ENCODE measurements around the gene PTPRH.

The PTPRH gene

GRCh38 chr19:55240713-55241020 is 31.4 kb upstream of the PTPRH start:
- no peaks in the 10 kb centered on the region for H3K9me3 ChIP-seq (ENCODE audit: low read depth, low read length)
- no peak for DNase-seq (ENCODE audit: low read depth, low spot score)
- no peak overlapping the region for H3K4me3 ChIP-seq
- TF ChIP-seq POLR2AphosphoS5 (IDR thresholded peaks at IDR 0.05; ENCODE audit: borderline replicate concordance, low read depth, low read length) (no peak), FOXP2 (optimal IDR thresholded peaks at IDR 0.05; ENCODE audit: control extremely low read depth, extremely low read length, insufficient read depth) (no peak), EZH2 (IDR thresholded peaks at IDR 0.05) (no peak)
- H3K9ac ChIP-seq (ENCODE audit: insufficient read length), result no peak overlapping the region
- peaks cover 78% of the 10 kb centered on the region for H3K36me3 ChIP-seq (ENCODE audit: insufficient read depth, low read length)
- H3K27ac ChIP-seq, result no peak overlapping the region

- H3K27ac ChIP-seq, result no peak overlapping the region
- peaks cover 74% of the 10 kb centered on the region for H3K36me3 ChIP-seq (ENCODE audit: insufficient read depth, low read length)
- no peaks in the 10 kb centered on the region for H3K9me3 ChIP-seq (ENCODE audit: low read depth, low read length)
- DNase-seq (ENCODE audit: low read depth, low spot score), result no peak
- no peak overlapping the region for H3K4me3 ChIP-seq
- no peak for TF ChIP-seq FOXP2 (optimal IDR thresholded peaks at IDR 0.05; ENCODE audit: control extremely low read depth, extremely low read length, insufficient read depth)
- no peak for TF ChIP-seq POLR2AphosphoS5 (IDR thresholded peaks at IDR 0.05; ENCODE audit: borderline replicate concordance, low read depth, low read length)
- TF ChIP-seq EZH2 (IDR thresholded peaks at IDR 0.05), result no peak
- no peak overlapping the region for H3K9ac ChIP-seq (ENCODE audit: insufficient read length)
Measured at GRCh38 chr19:55239004-55239403, 29.7 kb upstream of the PTPRH start.

- TF ChIP-seq POLR2AphosphoS5 (IDR thresholded peaks at IDR 0.05; ENCODE audit: borderline replicate concordance, low read depth, low read length) (no peak), EZH2 (IDR thresholded peaks at IDR 0.05) (no peak), FOXP2 (optimal IDR thresholded peaks at IDR 0.05; ENCODE audit: control extremely low read depth, extremely low read length, insufficient read depth) (no peak)
Measured at GRCh38 chr19:55238030-55238429, 28.7 kb upstream of the PTPRH start.

DNA sequence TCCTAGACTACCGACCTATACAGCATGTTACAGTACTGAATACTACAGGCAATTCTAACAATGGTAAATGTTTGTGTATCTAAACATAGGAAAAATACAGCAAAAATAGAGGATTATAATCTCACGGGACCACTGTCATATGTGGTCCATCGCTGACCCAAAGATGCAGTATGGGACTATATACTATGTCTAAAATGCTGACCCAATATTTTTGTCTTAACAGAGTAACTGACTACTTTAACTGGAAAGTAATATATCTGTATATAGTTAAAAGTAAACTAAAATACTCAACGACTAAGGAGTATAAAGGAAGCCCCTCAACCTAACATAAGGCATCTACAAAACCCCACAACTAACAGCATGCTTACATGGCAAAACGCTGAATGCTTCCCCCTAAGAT is 23.7 kb upstream of the PTPRH start:
- H3K9me3 ChIP-seq (ENCODE audit: low read depth, low read length), result no peaks in the 10 kb centered on the region
- DNase-seq (ENCODE audit: low read depth, low spot score), result no peak
- H3K36me3 ChIP-seq (ENCODE audit: insufficient read depth, low read length), result peaks cover 44% of the 10 kb centered on the region; the same call in 1 of the 2 replicates
- H3K27ac ChIP-seq, result no peak overlapping the region
- no peak overlapping the region for H3K9ac ChIP-seq (ENCODE audit: insufficient read length)
- no peak for TF ChIP-seq FOXP2 (optimal IDR thresholded peaks at IDR 0.05; ENCODE audit: control extremely low read depth, extremely low read length, insufficient read depth)
- TF ChIP-seq EZH2 (IDR thresholded peaks at IDR 0.05), result no peak
- TF ChIP-seq POLR2AphosphoS5 (IDR thresholded peaks at IDR 0.05; ENCODE audit: borderline replicate concordance, low read depth, low read length), result no peak
- H3K4me3 ChIP-seq, result no peak overlapping the region

More at GRCh38 chr19:55238030-55238429, 28.7 kb upstream of the PTPRH start:
- peaks cover 72% of the 10 kb centered on the region for H3K36me3 ChIP-seq (ENCODE audit: insufficient read depth, low read length)
- no peak for DNase-seq (ENCODE audit: low read depth, low spot score)
- H3K27ac ChIP-seq, result no peak overlapping the region
- no peak overlapping the region for H3K9ac ChIP-seq (ENCODE audit: insufficient read length)
- no peaks in the 10 kb centered on the region for H3K9me3 ChIP-seq (ENCODE audit: low read depth, low read length)
- H3K4me3 ChIP-seq, result no peak overlapping the region

DNA sequence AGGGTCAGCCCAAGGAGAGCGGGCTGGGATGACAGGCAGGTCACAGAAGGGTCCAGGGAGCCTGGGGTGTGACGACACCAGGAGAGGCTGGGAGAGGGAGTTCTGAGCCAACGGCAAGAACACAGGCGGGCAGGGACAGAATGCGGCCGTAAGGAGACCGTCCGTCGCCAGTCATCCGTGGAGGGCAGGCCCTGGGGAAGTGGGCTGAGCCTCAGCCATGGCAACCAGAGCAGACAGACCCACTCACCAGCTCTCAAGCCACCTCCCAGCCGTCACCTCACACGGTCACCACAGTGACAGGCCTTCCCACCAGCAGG is 22.9 kb upstream of the PTPRH start:
- TF ChIP-seq POLR2AphosphoS5 (IDR thresholded peaks at IDR 0.05; ENCODE audit: borderline replicate concordance, low read depth, low read length), result no peak
- no peak for TF ChIP-seq EZH2 (IDR thresholded peaks at IDR 0.05)
- TF ChIP-seq FOXP2 (optimal IDR thresholded peaks at IDR 0.05; ENCODE audit: control extremely low read depth, extremely low read length, insufficient read depth), result no peak
- Histone ChIP-seq H3K9me3 (ENCODE audit: low read depth, low read length) (no peaks in the 10 kb centered on the region), H3K9ac (ENCODE audit: insufficient read length) (no peak overlapping the region), H3K4me3 (no peak overlapping the region), H3K36me3 (ENCODE audit: insufficient read depth, low read length) (peaks cover 37% of the 10 kb centered on the region; the same call in 1 of the 2 replicates), H3K27ac (no peak overlapping the region)
- DNase-seq (ENCODE audit: low read depth, low spot score), result no peak

GRCh38 chr19:55231391-55232285 is 22.3 kb upstream of the PTPRH start:
- Histone ChIP-seq H3K9me3 (ENCODE audit: low read depth, low read length) (no peaks in the 10 kb centered on the region), H3K9ac (ENCODE audit: insufficient read length) (no peak overlapping the region), H3K36me3 (ENCODE audit: insufficient read depth, low read length) (peaks cover 31% of the 10 kb centered on the region; the same call in 1 of the 2 replicates), H3K4me3 (no peak overlapping the region), H3K27ac (no peak overlapping the region)
- TF ChIP-seq POLR2AphosphoS5 (IDR thresholded peaks at IDR 0.05; ENCODE audit: borderline replicate concordance, low read depth, low read length), result no peak
- DNase-seq (ENCODE audit: low read depth, low spot score), result no peak

GRCh38 chr19:55230780-55231179 is 21.5 kb upstream of the PTPRH start:
- Histone ChIP-seq H3K9ac (ENCODE audit: insufficient read length) (no peak overlapping the region), H3K9me3 (ENCODE audit: low read depth, low read length) (no peaks in the 10 kb centered on the region), H3K4me3 (no peak overlapping the region), H3K27ac (no peak overlapping the region), H3K36me3 (ENCODE audit: insufficient read depth, low read length) (peaks cover 22% of the 10 kb centered on the region; the same call in 1 of the 2 replicates)
- no peak for DNase-seq (ENCODE audit: low read depth, low spot score)
- TF ChIP-seq FOXP2 (optimal IDR thresholded peaks at IDR 0.05; ENCODE audit: control extremely low read depth, extremely low read length, insufficient read depth) (no peak), EZH2 (IDR thresholded peaks at IDR 0.05) (no peak), POLR2AphosphoS5 (IDR thresholded peaks at IDR 0.05; ENCODE audit: borderline replicate concordance, low read depth, low read length) (no peak)

DNA sequence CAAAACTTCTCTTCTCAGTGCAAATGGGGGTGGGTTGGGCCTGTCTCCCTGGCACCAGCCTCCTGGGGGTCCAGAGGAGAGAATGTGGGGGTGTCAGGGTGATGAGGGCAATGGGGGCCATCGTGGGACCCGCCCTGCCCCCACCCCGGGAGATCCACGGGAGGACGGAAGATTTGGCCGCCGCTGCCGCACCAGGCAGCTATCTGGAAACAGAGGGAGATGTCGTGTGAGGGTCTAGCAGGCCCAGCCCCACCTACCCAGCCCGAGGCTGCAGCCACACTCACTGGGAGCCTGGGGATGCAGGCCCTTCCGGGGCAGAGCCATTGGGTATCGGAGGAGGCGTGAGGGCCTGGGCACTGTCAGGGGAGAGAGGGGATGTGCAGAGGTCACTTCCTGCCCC is 21.0 kb upstream of the PTPRH start:
- H3K27ac ChIP-seq, result no peak overlapping the region
- DNase-seq (ENCODE audit: low read depth, low spot score), result no peak
- no peak overlapping the region for H3K9ac ChIP-seq (ENCODE audit: insufficient read length)
- TF ChIP-seq POLR2AphosphoS5 (IDR thresholded peaks at IDR 0.05; ENCODE audit: borderline replicate concordance, low read depth, low read length) (no peak), EZH2 (IDR thresholded peaks at IDR 0.05) (no peak), FOXP2 (optimal IDR thresholded peaks at IDR 0.05; ENCODE audit: control extremely low read depth, extremely low read length, insufficient read depth) (no peak)
- no peaks in the 10 kb centered on the region for H3K9me3 ChIP-seq (ENCODE audit: low read depth, low read length)
- H3K4me3 ChIP-seq, result no peak overlapping the region
- H3K36me3 ChIP-seq (ENCODE audit: insufficient read depth, low read length), result peaks cover 22% of the 10 kb centered on the region; the same call in 1 of the 2 replicates

- Histone ChIP-seq H3K27ac (no peak overlapping the region), H3K9ac (ENCODE audit: insufficient read length) (no peak overlapping the region), H3K36me3 (ENCODE audit: insufficient read depth, low read length) (peaks cover 19% of the 10 kb centered on the region; the same call in 1 of the 2 replicates), H3K4me3 (no peak overlapping the region), H3K9me3 (ENCODE audit: low read depth, low read length) (no peaks in the 10 kb centered on the region)
- TF ChIP-seq POLR2AphosphoS5 (IDR thresholded peaks at IDR 0.05; ENCODE audit: borderline replicate concordance, low read depth, low read length) (no peak), FOXP2 (optimal IDR thresholded peaks at IDR 0.05; ENCODE audit: control extremely low read depth, extremely low read length, insufficient read depth) (no peak), EZH2 (IDR thresholded peaks at IDR 0.05) (no peak)
- no peak for DNase-seq (ENCODE audit: low read depth, low spot score)
Measured at GRCh38 chr19:55229789-55230182, 20.5 kb upstream of the PTPRH start.
